ENCODE data around the gene POLR1A.
A peak's percentile ranks its signal among the peaks of the same experiment; 100 is the strongest.

The POLR1A gene

DNA sequence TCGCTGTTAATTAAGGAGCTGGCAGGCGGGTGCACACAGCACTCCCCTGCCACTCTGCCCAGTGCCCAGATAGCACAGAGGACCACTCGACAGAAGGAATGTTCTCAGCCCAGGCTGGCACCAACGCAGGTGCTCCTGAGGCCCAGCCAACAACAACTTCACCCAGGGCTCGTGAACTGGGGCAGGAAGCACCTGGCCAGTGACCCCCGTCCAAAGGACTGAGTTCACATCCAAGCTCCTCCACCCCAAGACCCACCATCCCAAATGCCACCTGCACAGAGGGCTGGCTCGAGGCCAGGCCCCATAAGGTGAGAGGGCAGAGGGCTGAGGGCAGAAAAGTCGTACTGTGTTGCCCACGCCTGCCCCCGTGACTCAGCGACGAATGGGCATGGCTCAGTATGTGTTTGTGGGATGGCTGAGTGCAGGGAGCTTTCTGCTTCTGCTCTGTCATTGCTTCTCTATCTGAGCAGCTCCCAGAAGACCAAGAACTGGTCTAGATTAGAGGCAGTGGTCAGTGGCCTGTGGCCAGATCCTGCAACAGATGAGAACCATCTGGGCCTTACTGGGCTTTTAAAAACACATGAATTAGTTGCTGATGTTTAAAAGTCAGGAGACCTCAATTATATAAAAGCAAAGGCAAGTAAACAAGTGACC lies 68.4 kb downstream of the POLR1A start:
- no peak overlapping the region for H2AFZ ChIP-seq (ENCODE audit: low read depth)
- peaks cover 82% of the 10 kb centered on the region for H3K4me1 ChIP-seq (ENCODE audit: low read depth, poor library complexity, severe bottlenecking)
- H3K4me3 ChIP-seq (IDR thresholded peaks at IDR 0.05; ENCODE audit: insufficient read depth, low read depth, low read length), result no peak overlapping the region
- H3K9ac ChIP-seq, result peak overlapping the region; percentile 80
- peaks cover 5% of the 10 kb centered on the region; the same call in 1 of the 2 replicates for H3K36me3 ChIP-seq (ENCODE audit: insufficient read depth)
- no peaks in the 10 kb centered on the region for H4K20me1 ChIP-seq (ENCODE audit: insufficient read depth)
- peak overlapping the region; percentile 95 for H3K4me2 ChIP-seq
- peak overlapping the region; percentile 99 for H3K27ac ChIP-seq
- no peaks in the 10 kb centered on the region for H3K27me3 ChIP-seq (ENCODE audit: insufficient read depth, low read depth)
- no peaks in the 10 kb centered on the region for H3K79me2 ChIP-seq (ENCODE audit: insufficient read depth, low read depth)
- TF ChIP-seq, protein P1, sequence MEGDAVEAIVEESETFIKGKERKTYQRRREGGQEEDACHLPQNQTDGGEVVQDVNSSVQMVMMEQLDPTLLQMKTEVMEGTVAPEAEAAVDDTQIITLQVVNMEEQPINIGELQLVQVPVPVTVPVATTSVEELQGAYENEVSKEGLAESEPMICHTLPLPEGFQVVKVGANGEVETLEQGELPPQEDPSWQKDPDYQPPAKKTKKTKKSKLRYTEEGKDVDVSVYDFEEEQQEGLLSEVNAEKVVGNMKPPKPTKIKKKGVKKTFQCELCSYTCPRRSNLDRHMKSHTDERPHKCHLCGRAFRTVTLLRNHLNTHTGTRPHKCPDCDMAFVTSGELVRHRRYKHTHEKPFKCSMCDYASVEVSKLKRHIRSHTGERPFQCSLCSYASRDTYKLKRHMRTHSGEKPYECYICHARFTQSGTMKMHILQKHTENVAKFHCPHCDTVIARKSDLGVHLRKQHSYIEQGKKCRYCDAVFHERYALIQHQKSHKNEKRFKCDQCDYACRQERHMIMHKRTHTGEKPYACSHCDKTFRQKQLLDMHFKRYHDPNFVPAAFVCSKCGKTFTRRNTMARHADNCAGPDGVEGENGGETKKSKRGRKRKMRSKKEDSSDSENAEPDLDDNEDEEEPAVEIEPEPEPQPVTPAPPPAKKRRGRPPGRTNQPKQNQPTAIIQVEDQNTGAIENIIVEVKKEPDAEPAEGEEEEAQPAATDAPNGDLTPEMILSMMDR (conservative IDR thresholded peaks at IDR 0.05; ENCODE audit: low read depth, low read length), result no peak

DNA sequence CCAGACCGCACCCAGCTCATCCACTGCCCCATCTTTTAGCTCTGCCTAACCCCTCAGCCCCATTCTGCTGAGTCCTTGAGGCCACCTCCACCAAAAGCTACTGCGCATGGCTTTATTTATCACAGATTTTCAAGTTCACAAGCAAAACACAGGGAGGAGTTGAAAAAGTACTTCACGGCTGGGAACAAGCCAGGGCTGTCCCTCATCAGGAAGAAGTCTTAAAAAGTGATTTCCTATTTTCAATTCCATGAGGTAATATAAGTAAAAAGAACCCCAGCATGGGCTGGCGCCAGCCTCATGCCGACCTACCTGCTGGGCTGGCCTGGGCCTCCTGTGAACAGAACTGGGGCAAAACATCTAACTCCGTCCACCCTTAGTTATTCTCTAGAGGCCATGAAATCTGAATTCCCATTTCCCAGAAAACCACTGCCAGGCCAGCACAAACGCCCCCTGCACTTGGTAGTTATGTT lies 69.0 kb downstream of the POLR1A start:
- peak overlapping the region; percentile 80 for H3K9ac ChIP-seq
- no peak overlapping the region for H2AFZ ChIP-seq (ENCODE audit: low read depth)

DNA sequence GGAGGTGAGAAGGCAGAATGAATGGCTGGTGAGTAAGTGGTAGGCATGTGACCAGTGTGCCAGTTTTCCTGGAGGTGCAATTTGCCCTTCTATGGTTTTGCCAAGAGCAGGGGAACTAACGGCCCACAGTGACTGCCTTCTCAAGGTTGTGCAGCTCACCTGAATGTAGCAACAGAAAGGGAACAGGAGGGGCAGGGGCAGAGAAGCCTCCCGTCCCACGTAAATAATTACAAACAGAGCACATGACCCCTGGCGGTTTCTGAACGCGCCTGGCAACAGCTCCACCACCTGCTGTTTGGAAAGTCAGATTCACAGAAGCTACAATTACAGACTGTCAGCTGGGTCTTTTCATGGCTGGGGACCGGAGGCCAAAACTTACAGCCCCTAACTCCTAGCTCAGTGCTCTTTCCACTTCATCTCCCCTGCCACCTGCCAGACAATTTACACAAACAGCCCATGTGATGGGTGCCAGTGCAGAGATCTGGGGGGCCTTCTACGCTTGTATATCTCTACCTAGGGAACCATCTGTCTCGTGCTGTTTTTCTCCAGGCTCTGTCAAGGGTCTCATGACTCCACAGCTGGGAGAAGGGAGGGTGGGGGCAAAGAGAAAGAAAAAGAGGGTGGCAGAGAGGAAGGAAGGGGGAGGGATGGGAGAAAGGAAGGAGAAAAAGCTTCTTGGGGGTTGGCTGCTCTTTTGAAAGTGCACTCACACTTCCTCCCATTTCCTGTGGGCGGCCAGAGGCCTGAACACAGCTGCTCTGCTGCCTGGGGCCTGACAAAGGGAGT lies 69.6 kb downstream of the POLR1A start:
- Histone ChIP-seq H3K4me2 (peak overlapping the region; percentile 95), H3K9ac (peak overlapping the region; percentile 80), H4K20me1 (ENCODE audit: insufficient read depth) (no peaks in the 10 kb centered on the region), H3K4me3 (IDR thresholded peaks at IDR 0.05; ENCODE audit: insufficient read depth, low read depth, low read length) (peak overlapping the region; percentile 93), H3K4me1 (ENCODE audit: low read depth, poor library complexity, severe bottlenecking) (peaks cover 70% of the 10 kb centered on the region), H2AFZ (ENCODE audit: low read depth) (no peak overlapping the region), H3K79me2 (ENCODE audit: insufficient read depth, low read depth) (no peaks in the 10 kb centered on the region), H3K27ac (peak overlapping the region; percentile 99), H3K27me3 (ENCODE audit: insufficient read depth, low read depth) (no peaks in the 10 kb centered on the region), H3K36me3 (ENCODE audit: insufficient read depth) (peaks cover 5% of the 10 kb centered on the region; the same call in 1 of the 2 replicates)
- TF ChIP-seq, protein P1 (conservative IDR thresholded peaks at IDR 0.05; ENCODE audit: low read depth, low read length), result peak; percentile 55

More for the DNA sequence above, 69.0 kb downstream of the POLR1A start:
- Histone ChIP-seq H4K20me1 (ENCODE audit: insufficient read depth) (no peaks in the 10 kb centered on the region), H3K27ac (peak overlapping the region; percentile 99), H3K4me1 (ENCODE audit: low read depth, poor library complexity, severe bottlenecking) (peaks cover 76% of the 10 kb centered on the region), H3K27me3 (ENCODE audit: insufficient read depth, low read depth) (no peaks in the 10 kb centered on the region), H3K4me3 (IDR thresholded peaks at IDR 0.05; ENCODE audit: insufficient read depth, low read depth, low read length) (peak overlapping the region; percentile 93), H3K79me2 (ENCODE audit: insufficient read depth, low read depth) (no peaks in the 10 kb centered on the region), H3K4me2 (peak overlapping the region; percentile 95), H3K36me3 (ENCODE audit: insufficient read depth) (peaks cover 5% of the 10 kb centered on the region; the same call in 1 of the 2 replicates)
- TF ChIP-seq, protein P1 (conservative IDR thresholded peaks at IDR 0.05; ENCODE audit: low read depth, low read length), result no peak

DNA sequence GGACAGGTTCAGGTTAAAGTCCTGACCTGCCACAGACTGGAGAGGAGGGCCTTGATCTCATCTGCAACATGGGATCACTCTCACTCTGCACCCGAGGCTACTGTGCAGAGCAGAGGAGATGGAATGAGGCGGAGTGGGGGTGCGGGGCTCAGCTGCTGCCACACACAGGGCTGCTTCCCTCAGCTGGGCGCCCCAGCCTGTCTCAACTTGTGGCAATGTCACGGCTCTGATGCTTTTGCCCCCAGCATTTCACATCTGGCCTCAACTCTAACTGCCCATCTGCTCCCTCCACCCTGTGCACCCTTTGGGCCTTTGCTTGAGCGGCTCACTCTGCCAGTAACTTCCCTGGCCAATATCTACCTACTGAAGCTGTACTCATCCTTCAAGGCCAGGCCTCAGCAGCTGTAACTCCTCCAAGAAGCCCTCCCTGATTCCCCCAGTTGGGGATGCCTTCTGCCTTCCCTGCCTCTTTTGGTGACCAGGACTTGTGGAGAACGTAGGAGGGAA lies 70.3 kb downstream of the POLR1A start:
- TF ChIP-seq, protein P1 (conservative IDR thresholded peaks at IDR 0.05; ENCODE audit: low read depth, low read length), result no peak

More for the DNA sequence above, 70.3 kb downstream of the POLR1A start:
- Histone ChIP-seq H2AFZ (ENCODE audit: low read depth) (no peak overlapping the region), H3K9ac (peak overlapping the region; percentile 80; the same call in 1 of the 2 replicates), H3K36me3 (ENCODE audit: insufficient read depth) (peaks cover 5% of the 10 kb centered on the region; the same call in 1 of the 2 replicates), H3K27me3 (ENCODE audit: insufficient read depth, low read depth) (no peaks in the 10 kb centered on the region), H3K79me2 (ENCODE audit: insufficient read depth, low read depth) (no peaks in the 10 kb centered on the region), H3K4me1 (ENCODE audit: low read depth, poor library complexity, severe bottlenecking) (peaks cover 64% of the 10 kb centered on the region), H3K4me2 (peak overlapping the region; percentile 95), H3K4me3 (IDR thresholded peaks at IDR 0.05; ENCODE audit: insufficient read depth, low read depth, low read length) (no peak overlapping the region), H3K27ac (peak overlapping the region; percentile 99), H4K20me1 (ENCODE audit: insufficient read depth) (no peaks in the 10 kb centered on the region)
